Measurements from ENCODE around the gene EPHA5. TPM values are rescaled to one million over a fixed set of nuclear protein-coding genes. Genes with fewer than 3 reads are reported as not detected.

Gene EPHA5
- total RNA-seq, 3 donors from 2014 or later (not counting 1 experiment from before 2014, with no cell fraction given), result not detected

DNA sequence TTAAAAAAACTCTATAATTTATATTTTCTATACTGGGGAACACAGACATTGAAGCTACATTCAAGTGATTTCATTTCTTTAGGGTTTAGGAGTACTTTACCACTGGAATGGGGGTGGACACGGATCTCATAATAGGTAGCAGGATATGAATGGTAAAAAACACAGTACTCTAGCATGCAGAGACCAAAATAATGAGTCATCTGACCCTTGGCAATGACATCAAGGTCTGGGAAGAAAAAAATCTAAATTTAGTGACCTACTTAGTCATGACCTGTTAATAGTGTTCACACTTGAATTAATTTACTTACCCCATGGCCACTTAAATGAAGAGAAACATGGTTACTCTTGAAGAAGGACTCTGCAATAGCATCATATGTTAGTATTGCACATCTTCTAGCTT is 187.9 kb downstream of the EPHA5 start:
- ATAC-seq (no peak), DNase-seq (no peak)
- Mint-ChIP-seq H3K9me3 (peaks cover 9% of the 10 kb centered on the region in 2 donors), H3K27me3 (ENCODE audit: low read depth in 2 of 2) (no peaks in the 10 kb centered on the region), H3K36me3 (no peaks in the 10 kb centered on the region), H3K4me1 (no peaks in the 10 kb centered on the region), H3K27ac (no peak overlapping the region), H3K4me3 (no peak overlapping the region)
- H3K9me3 ChIP-seq (ENCODE audit: control insufficient read depth, insufficient read depth, low read length), result peaks cover 8% of the 10 kb centered on the region
- 53% methylated on average over 1 of the region's 1 CpG for WGBS (ENCODE audit: insufficient coverage)
- no peaks in the 10 kb centered on the region for H3K36me3 ChIP-seq (ENCODE audit: control insufficient read depth, insufficient read depth, low read length)
- no peaks in the 10 kb centered on the region for H3K4me1 ChIP-seq (ENCODE audit: control insufficient read depth, insufficient read depth, low read length)
- H3K27ac ChIP-seq (ENCODE audit: low read length), result no peak overlapping the region
- H3K27me3 ChIP-seq (ENCODE audit: control insufficient read depth, insufficient read depth, low read length), result no peaks in the 10 kb centered on the region
- TF ChIP-seq, protein P1, sequence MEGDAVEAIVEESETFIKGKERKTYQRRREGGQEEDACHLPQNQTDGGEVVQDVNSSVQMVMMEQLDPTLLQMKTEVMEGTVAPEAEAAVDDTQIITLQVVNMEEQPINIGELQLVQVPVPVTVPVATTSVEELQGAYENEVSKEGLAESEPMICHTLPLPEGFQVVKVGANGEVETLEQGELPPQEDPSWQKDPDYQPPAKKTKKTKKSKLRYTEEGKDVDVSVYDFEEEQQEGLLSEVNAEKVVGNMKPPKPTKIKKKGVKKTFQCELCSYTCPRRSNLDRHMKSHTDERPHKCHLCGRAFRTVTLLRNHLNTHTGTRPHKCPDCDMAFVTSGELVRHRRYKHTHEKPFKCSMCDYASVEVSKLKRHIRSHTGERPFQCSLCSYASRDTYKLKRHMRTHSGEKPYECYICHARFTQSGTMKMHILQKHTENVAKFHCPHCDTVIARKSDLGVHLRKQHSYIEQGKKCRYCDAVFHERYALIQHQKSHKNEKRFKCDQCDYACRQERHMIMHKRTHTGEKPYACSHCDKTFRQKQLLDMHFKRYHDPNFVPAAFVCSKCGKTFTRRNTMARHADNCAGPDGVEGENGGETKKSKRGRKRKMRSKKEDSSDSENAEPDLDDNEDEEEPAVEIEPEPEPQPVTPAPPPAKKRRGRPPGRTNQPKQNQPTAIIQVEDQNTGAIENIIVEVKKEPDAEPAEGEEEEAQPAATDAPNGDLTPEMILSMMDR (IDR thresholded peaks at IDR 0.05), result no peak
- H3K4me3 ChIP-seq (ENCODE audit: low read length), result no peak overlapping the region
- intact Hi-C loops (cut with micrococcal nuclease), result no loop called here

DNA sequence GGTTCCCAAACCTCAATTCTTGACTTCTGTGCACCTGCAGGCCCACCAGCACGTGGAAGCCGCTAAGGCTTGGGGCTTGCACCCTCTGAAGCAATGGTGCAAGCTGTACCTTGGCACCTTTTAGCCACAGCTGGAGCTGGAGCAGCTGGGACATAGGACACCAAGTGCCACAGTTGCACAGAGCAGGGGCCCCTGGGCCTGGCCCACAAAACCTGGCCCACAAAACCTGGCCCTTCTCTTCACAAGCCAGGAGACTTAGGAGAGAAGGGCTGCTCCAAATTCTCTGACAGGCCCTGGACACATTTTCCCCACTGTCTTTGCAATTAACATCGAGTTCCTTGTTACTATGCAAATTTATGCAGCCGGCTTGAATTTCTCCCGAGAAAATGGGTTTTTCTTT is 197.8 kb downstream of the EPHA5 start:
- ATAC-seq, result no peak
- H3K36me3 ChIP-seq (ENCODE audit: control insufficient read depth, insufficient read depth, low read length), result no peaks in the 10 kb centered on the region
- H3K27me3 ChIP-seq (ENCODE audit: control insufficient read depth, insufficient read depth, low read length), result no peaks in the 10 kb centered on the region
- WGBS (ENCODE audit: insufficient coverage), result 86% methylated on average over 5 of the region's 5 CpGs
- no peak for DNase-seq
- no peak overlapping the region for H3K27ac ChIP-seq (ENCODE audit: low read length)
- H3K27me3 Mint-ChIP-seq (ENCODE audit: low read depth in 2 of 2), result no peaks in the 10 kb centered on the region
- no peaks in the 10 kb centered on the region for H3K36me3 Mint-ChIP-seq
- no peak overlapping the region for H3K27ac Mint-ChIP-seq
- TF ChIP-seq, protein P1 (IDR thresholded peaks at IDR 0.05), result no peak
- H3K4me3 Mint-ChIP-seq, result no peak overlapping the region
- H3K4me1 ChIP-seq (ENCODE audit: control insufficient read depth, insufficient read depth, low read length), result no peaks in the 10 kb centered on the region
- intact Hi-C loops (cut with micrococcal nuclease), result no loop called here
- H3K9me3 Mint-ChIP-seq, result peaks cover 12 to 13% of the 10 kb centered on the region in 2 donors
- H3K9me3 ChIP-seq (ENCODE audit: control insufficient read depth, insufficient read depth, low read length), result no peaks in the 10 kb centered on the region
- H3K4me3 ChIP-seq (ENCODE audit: low read length), result no peak overlapping the region
- no peaks in the 10 kb centered on the region for H3K4me1 Mint-ChIP-seq

DNA sequence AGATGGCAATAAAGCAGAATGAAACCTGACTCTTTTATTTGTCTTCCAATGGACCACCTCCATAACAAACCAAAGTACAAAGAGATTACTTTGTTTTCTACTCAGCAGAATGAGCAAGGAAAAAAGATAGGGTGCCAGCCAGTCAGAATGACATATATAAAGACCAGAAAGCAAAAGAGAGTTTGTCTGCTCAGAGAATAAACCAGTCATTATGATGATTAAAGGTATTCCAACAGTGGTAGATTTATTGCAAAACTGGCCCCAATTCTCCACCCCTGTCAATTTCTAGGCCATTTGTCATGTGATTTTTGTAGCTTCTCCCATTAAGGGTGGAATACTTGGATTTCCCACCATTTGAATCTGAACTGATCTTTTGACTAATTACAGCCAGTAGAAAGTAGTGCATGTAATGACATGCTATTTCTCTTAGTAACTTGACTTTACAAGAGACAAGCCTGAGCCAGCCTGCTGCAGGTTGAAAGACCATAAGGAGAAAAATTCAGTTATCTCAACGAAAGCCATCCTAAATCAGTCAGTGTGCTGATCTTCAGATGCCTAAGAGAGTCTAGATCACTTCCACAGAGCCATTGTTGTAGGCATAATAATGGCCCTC is 203.1 kb downstream of the EPHA5 start:
- intact Hi-C loops (cut with micrococcal nuclease), result no loop called here
- H3K4me3 Mint-ChIP-seq, result no peak overlapping the region

More for the DNA sequence above, 203.1 kb downstream of the EPHA5 start:
- TF ChIP-seq, protein P1 (IDR thresholded peaks at IDR 0.05), result no peak
- 19% methylated on average over 1 of the region's 1 CpG for WGBS (ENCODE audit: insufficient coverage)
- H3K4me3 ChIP-seq (ENCODE audit: low read length), result no peak overlapping the region
- Mint-ChIP-seq H3K27ac (no peak overlapping the region), H3K36me3 (no peaks in the 10 kb centered on the region), H3K9me3 (peaks cover 5 to 20% of the 10 kb centered on the region in 2 donors), H3K27me3 (ENCODE audit: low read depth in 2 of 2) (no peaks in the 10 kb centered on the region), H3K4me1 (no peaks in the 10 kb centered on the region)
- no peaks in the 10 kb centered on the region for H3K36me3 ChIP-seq (ENCODE audit: control insufficient read depth, insufficient read depth, low read length)
- ATAC-seq, result no peak
- H3K27me3 ChIP-seq (ENCODE audit: control insufficient read depth, insufficient read depth, low read length), result no peaks in the 10 kb centered on the region
- no peaks in the 10 kb centered on the region for H3K4me1 ChIP-seq (ENCODE audit: control insufficient read depth, insufficient read depth, low read length)
- DNase-seq, result no peak
- H3K9me3 ChIP-seq (ENCODE audit: control insufficient read depth, insufficient read depth, low read length), result no peaks in the 10 kb centered on the region
- no peak overlapping the region for H3K27ac ChIP-seq (ENCODE audit: low read length)
